KMS-11 (cell line): ENCODE measurements around the gene ATP5ME.

ENCODE experiments used
- H2AFZ ChIP-seq: fragments of 200-600 bp; sonication (generic); 2 replicates; pipeline ENCODE4 v1.6.1; 2016; ENCODE audit warnings: antibody characterized with exemption, mixed run types, low read depth
- H3K27ac ChIP-seq: fragments of 200-600 bp; sonication (generic); 2 replicates; pipeline ENCODE4 v1.6.1; 2016; ENCODE audit warnings: mild to moderate bottlenecking, mixed run types
- H3K27me3 ChIP-seq: fragments of 200-600 bp; sonication (generic); 2 replicates; pipeline ENCODE4 v1.6.1; 2017; ENCODE audit warnings: mild to moderate bottlenecking, low read depth, mixed run types, moderate library complexity; ENCODE audit not compliant: insufficient read depth
- H3K36me3 ChIP-seq: fragments of 200-600 bp; sonication (generic); 2 replicates; pipeline ENCODE4 v1.6.1; 2017; ENCODE audit warnings: mild to moderate bottlenecking, mixed run types; ENCODE audit not compliant: insufficient read depth
- H3K4me1 ChIP-seq: fragments of 200-600 bp; sonication (generic); 2 replicates; pipeline ENCODE4 v1.6.1; 2016; ENCODE audit warnings: mild to moderate bottlenecking, low read depth, mixed run types; ENCODE audit not compliant: poor library complexity, severe bottlenecking
- H3K4me2 ChIP-seq: fragments of 200-600 bp; sonication (generic); 2 replicates; pipeline ENCODE4 v1.7.0; 2016; ENCODE audit warnings: mild to moderate bottlenecking, mixed run types
- H3K4me3 ChIP-seq: fragments of 200-600 bp; sonication (generic); IDR thresholded peaks from 2 replicates; pipeline ENCODE4 v1.6.1; 2017; ENCODE audit warnings: low read depth, low read length, mixed read lengths; ENCODE audit not compliant: insufficient read depth
- H3K79me2 ChIP-seq: fragments of 200-600 bp; sonication (generic); 2 replicates; pipeline ENCODE4 v1.6.1; 2016; ENCODE audit warnings: low read depth, mixed run types; ENCODE audit not compliant: insufficient read depth
- H3K9ac ChIP-seq: fragments of 200-600 bp; sonication (generic); 2 replicates; pipeline ENCODE4 v1.6.1; 2016; ENCODE audit warnings: mild to moderate bottlenecking, mixed run types
- H4K20me1 ChIP-seq: fragments of 200-600 bp; sonication (generic); 2 replicates; pipeline ENCODE4 v1.6.1; 2016; ENCODE audit warnings: mild to moderate bottlenecking, mixed run types; ENCODE audit not compliant: insufficient read depth
- TF ChIP-seq, protein P1 (sequence below): fragments of 200-600 bp; sonication (generic); conservative IDR thresholded peaks from 2 replicates; pipeline ENCODE4 v1.6.1; 2017; ENCODE audit warnings: low read depth, mild to moderate bottlenecking, antibody characterized with exemption, low read length, moderate library complexity, mixed read lengths

Gene ATP5ME

DNA sequence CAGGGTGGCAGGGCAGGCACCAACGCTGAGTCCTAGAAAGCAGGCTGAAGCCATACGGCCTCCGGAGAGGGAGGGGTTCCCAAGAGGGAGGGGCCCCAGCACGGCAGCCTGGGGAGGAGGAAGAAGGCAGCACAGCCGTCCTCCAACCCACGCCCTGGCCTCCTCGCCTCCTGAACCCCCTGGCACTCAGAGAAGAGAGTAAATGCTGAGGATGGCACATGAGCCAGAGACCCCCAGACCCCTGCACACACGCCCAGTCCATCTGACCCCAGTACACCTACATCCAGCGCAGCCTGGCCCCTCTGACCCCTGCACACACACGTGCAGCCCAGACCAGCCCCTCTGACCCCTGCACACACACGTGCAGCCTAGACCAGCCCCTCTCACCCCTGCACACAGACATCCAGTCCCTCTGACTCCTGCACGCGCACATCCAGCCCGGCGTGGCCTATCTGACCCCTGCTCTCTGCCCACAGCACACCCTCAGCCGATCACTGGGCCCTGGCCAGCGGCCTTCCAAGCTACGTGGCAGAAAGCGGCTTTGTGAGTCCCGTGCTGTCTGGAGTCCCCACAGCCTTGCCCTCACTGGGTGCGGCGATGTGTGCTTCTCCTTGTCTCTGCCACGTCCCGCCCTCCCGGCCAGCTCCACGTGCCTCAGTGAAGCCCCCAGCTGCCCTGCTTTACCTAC lies 18.5 kb downstream of the ATP5ME start:
- H3K4me1 ChIP-seq = no peaks in the 10 kb centered on the region
- H4K20me1 ChIP-seq = no peaks in the 10 kb centered on the region
- H3K27ac ChIP-seq = no peak overlapping the region
- H3K4me3 ChIP-seq = no peak overlapping the region
- H2AFZ ChIP-seq = no peak overlapping the region
- TF ChIP-seq, protein P1, sequence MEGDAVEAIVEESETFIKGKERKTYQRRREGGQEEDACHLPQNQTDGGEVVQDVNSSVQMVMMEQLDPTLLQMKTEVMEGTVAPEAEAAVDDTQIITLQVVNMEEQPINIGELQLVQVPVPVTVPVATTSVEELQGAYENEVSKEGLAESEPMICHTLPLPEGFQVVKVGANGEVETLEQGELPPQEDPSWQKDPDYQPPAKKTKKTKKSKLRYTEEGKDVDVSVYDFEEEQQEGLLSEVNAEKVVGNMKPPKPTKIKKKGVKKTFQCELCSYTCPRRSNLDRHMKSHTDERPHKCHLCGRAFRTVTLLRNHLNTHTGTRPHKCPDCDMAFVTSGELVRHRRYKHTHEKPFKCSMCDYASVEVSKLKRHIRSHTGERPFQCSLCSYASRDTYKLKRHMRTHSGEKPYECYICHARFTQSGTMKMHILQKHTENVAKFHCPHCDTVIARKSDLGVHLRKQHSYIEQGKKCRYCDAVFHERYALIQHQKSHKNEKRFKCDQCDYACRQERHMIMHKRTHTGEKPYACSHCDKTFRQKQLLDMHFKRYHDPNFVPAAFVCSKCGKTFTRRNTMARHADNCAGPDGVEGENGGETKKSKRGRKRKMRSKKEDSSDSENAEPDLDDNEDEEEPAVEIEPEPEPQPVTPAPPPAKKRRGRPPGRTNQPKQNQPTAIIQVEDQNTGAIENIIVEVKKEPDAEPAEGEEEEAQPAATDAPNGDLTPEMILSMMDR = no peak
- no peaks in the 10 kb centered on the region for H3K27me3 ChIP-seq
- H3K36me3 ChIP-seq = no peaks in the 10 kb centered on the region
- H3K79me2 ChIP-seq = no peaks in the 10 kb centered on the region
- no peak overlapping the region for H3K4me2 ChIP-seq
- no peak overlapping the region for H3K9ac ChIP-seq

- Histone ChIP-seq H3K79me2 (no peaks in the 10 kb centered on the region), H3K4me2 (no peak overlapping the region), H4K20me1 (no peaks in the 10 kb centered on the region), H3K27me3 (no peaks in the 10 kb centered on the region), H3K36me3 (no peaks in the 10 kb centered on the region), H3K9ac (no peak overlapping the region), H3K4me1 (no peaks in the 10 kb centered on the region), H3K27ac (no peak overlapping the region), H2AFZ (no peak overlapping the region), H3K4me3 (no peak overlapping the region)
- TF ChIP-seq, protein P1 = no peak
Observed at GRCh38 chr4:654871-655463, 19.1 kb downstream of the ATP5ME start.

DNA sequence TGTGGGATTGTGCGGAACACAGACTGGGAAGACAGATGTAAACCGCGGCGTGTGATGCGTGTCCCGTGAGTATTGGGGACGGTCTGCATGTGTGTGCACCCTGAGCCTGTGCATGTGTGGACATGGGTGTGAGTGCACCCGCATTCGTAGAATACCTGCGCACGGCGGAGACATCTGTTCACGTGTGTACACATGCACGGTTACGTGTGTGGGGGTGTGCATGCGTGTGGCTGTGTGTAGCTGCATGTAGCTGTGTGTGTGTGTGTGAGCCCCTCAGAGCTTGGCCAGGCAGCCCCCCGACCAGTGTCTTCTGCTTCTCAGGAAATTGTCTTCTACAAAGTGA lies 19.6 kb downstream of the ATP5ME start:
- Histone ChIP-seq H4K20me1 (no peaks in the 10 kb centered on the region), H3K79me2 (no peaks in the 10 kb centered on the region), H2AFZ (no peak overlapping the region), H3K9ac (no peak overlapping the region), H3K4me2 (no peak overlapping the region), H3K27me3 (no peaks in the 10 kb centered on the region), H3K4me3 (no peak overlapping the region), H3K36me3 (no peaks in the 10 kb centered on the region), H3K27ac (no peak overlapping the region), H3K4me1 (no peaks in the 10 kb centered on the region)
- TF ChIP-seq, protein P1 = no peak

GRCh38 chr4:653831-654502 lies 20.1 kb downstream of the ATP5ME start:
- no peak overlapping the region for H3K27ac ChIP-seq
- no peaks in the 10 kb centered on the region for H4K20me1 ChIP-seq
- TF ChIP-seq, protein P1 = no peak
- no peaks in the 10 kb centered on the region for H3K79me2 ChIP-seq
- H2AFZ ChIP-seq = no peak overlapping the region
- no peak overlapping the region for H3K4me3 ChIP-seq
- no peaks in the 10 kb centered on the region for H3K4me1 ChIP-seq
- no peak overlapping the region for H3K9ac ChIP-seq
- no peaks in the 10 kb centered on the region for H3K36me3 ChIP-seq
- no peak overlapping the region for H3K4me2 ChIP-seq
- no peaks in the 10 kb centered on the region for H3K27me3 ChIP-seq
